Neural progenitor cell (in vitro differentiated cells): ENCODE measurements around the gene SYMPK.

Experiments
- CTCF ChIP-seq: fragments of 200-600 bp; sonication (generic); IDR thresholded peaks from 2 replicates; pipeline ENCODE4 v1.5.1; 2017; ENCODE audit warnings: antibody characterized with exemption, mild to moderate bottlenecking
- EZH2 ChIP-seq: fragments of 200-600 bp; sonication (generic); IDR thresholded peaks from 2 replicates; pipeline ENCODE4 v1.6.1; 2017; ENCODE audit warnings: antibody characterized with exemption, mild to moderate bottlenecking, moderate library complexity
- EZH2phosphoT487 ChIP-seq: fragments of 200-600 bp; sonication (generic); IDR thresholded peaks from 2 replicates; pipeline ENCODE4 v1.6.1; 2017; ENCODE audit warnings: antibody characterized with exemption

DNA sequence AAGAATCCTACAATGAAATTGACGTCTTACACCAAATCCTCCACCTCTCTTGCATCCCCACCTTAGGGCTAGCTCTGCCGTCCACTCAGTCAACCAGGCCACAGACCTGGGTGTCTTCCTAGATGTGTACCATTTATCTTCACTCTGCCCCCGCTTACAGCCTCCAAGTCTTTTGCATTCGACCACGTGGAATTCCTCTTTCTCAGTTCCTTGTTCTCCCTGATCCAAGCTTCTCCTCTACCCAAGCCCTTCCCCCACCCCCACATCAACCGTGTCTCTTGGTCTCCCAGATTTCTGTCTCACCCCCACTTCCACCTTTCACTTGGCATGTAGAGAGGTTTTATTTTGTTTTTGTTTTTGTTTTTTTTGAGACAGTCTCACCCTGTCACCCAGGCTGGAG is 69.1 kb downstream of the SYMPK start:
- TF ChIP-seq CTCF (no peak), EZH2phosphoT487 (no peak), EZH2 (no peak)
